HEK293 (cell line): ENCODE measurements around the gene IMMP2L.

Source experiments
- CTCF ChIA-PET: fragments of 350-600 bp; formaldehyde crosslinking; extraction: SDS; loops from one replicate; lab custom pipeline; 2021; ENCODE audit warnings: antibody characterized with exemption; lab: Yijun Ruan, JAX
- POLR2A ChIA-PET: fragments of 300-600 bp; formaldehyde crosslinking; extraction: SDS; loops from one replicate; lab custom pipeline; 2020; ENCODE audit warnings: antibody characterized with exemption, inconsistent platforms; lab: Yijun Ruan, JAX
- H3K27ac ChIP-seq: fragments of 200-500 bp; sonication (Bioruptor generic); 2 replicates; pipeline ENCODE4 v1.5.1; 2014; ENCODE audit warnings: low read depth, low read length, control low read depth, inconsistent platforms; ENCODE audit errors: extremely low read depth
- H3K36me3 ChIP-seq, 2 experiments: fragments of 200-500 bp in 1 of 2; sonication (Bioruptor generic) in 1 of 2; 1 replicate in 1 of 2; 2 replicates in 1 of 2; pipeline ENCODE4 v1.5.1; 2014 to 2017; ENCODE audit warnings: inconsistent platforms in 2 of 2, low read length in 2 of 2; ENCODE audit not compliant: control insufficient read depth in 2 of 2, insufficient read depth in 1 of 2
- H3K4me1 ChIP-seq: fragments of 200-500 bp; sonication (Bioruptor generic); 2 replicates; pipeline ENCODE4 v1.5.1; 2014; ENCODE audit warnings: mild to moderate bottlenecking, low read length, inconsistent platforms; ENCODE audit not compliant: control insufficient read depth, insufficient read depth
- H3K4me3 ChIP-seq: 2 replicates; pipeline ENCODE4 v1.5.1; 2011; ENCODE audit warnings: low read depth, mild to moderate bottlenecking, control low read depth, low read length, moderate library complexity
- H3K9me3 ChIP-seq: fragments of 200-500 bp; sonication (Bioruptor generic); 2 replicates; pipeline ENCODE4 v1.5.1; 2014; ENCODE audit warnings: low read depth, low read length, inconsistent platforms; ENCODE audit not compliant: control insufficient read depth, insufficient read depth
- OVOL3 ChIP-seq: fragments of 450-650 bp; formaldehyde crosslinking; IDR thresholded peaks from 2 replicates; pipeline ENCODE4 v1.5.1; 2016; ENCODE audit warnings: missing biosample characterization, missing genetic modification characterization
- ZFHX2 ChIP-seq: fragments of 450-650 bp; formaldehyde crosslinking; conservative IDR thresholded peaks from 2 replicates; pipeline ENCODE4 v1.5.1; 2016; ENCODE audit warnings: missing biosample characterization, missing genetic modification characterization
- ZNF132 ChIP-seq: fragments of 450-650 bp; formaldehyde crosslinking; IDR thresholded peaks from 2 replicates; pipeline ENCODE4 v1.5.1; 2017; ENCODE audit warnings: missing biosample characterization, missing genetic modification characterization, borderline replicate concordance
- ZNF202 ChIP-seq: fragments of 450-650 bp; formaldehyde crosslinking; IDR thresholded peaks from 2 replicates; pipeline ENCODE4 v1.5.1; 2016; ENCODE audit warnings: missing biosample characterization, missing genetic modification characterization, borderline replicate concordance
- ZNF292 ChIP-seq: fragments of 450-650 bp; formaldehyde crosslinking; IDR thresholded peaks from 2 replicates; pipeline ENCODE4 v1.5.1; 2016; ENCODE audit warnings: low read depth, missing biosample characterization, missing genetic modification characterization, borderline replicate concordance
- ZNF302 ChIP-seq: fragments of 450-650 bp; formaldehyde crosslinking; IDR thresholded peaks from 2 replicates; pipeline ENCODE4 v1.5.1; 2016; ENCODE audit warnings: missing biosample characterization, missing genetic modification characterization, low read depth
- ZNF354C ChIP-seq: fragments of 450-650 bp; formaldehyde crosslinking; IDR thresholded peaks from 2 replicates; pipeline ENCODE4 v1.5.1; 2016; ENCODE audit warnings: missing biosample characterization, missing genetic modification characterization, low read depth, borderline replicate concordance
- ZNF404 ChIP-seq: fragments of 450-650 bp; formaldehyde crosslinking; IDR thresholded peaks from 2 replicates; pipeline ENCODE4 v1.5.1; 2017; ENCODE audit warnings: missing biosample characterization, missing genetic modification characterization
- ZNF530 ChIP-seq: fragments of 450-650 bp; formaldehyde crosslinking; IDR thresholded peaks from 2 replicates; pipeline ENCODE4 v1.5.1; 2016; ENCODE audit warnings: low read depth, missing biosample characterization, missing genetic modification characterization
- ZNF664 ChIP-seq: fragments of 450-650 bp; formaldehyde crosslinking; IDR thresholded peaks from 2 replicates; pipeline ENCODE4 v1.5.1; 2016; ENCODE audit warnings: missing biosample characterization, missing genetic modification characterization
- ZNF677 ChIP-seq: fragments of 450-650 bp; IDR thresholded peaks from 2 replicates; pipeline ENCODE4 v1.5.0; 2018; ENCODE audit warnings: missing biosample characterization, mild to moderate bottlenecking, missing genetic modification characterization, moderate library complexity
- ZNF777 ChIP-seq: fragments of 450-650 bp; formaldehyde crosslinking; IDR thresholded peaks from 2 replicates; pipeline ENCODE4 v1.5.1; 2017; ENCODE audit warnings: missing biosample characterization, missing genetic modification characterization, borderline replicate concordance
- TF ChIP-seq, protein P1 (sequence below): fragments of 450-650 bp; formaldehyde crosslinking; IDR thresholded peaks from 2 replicates; pipeline ENCODE4 v1.5.1; 2016; ENCODE audit warnings: missing biosample characterization, missing genetic modification characterization
- TF ChIP-seq, protein P2 (sequence below): fragments of 450-650 bp; formaldehyde crosslinking; optimal IDR thresholded peaks from 2 replicates; pipeline ENCODE3; 2016; ENCODE audit warnings: missing biosample characterization, mild to moderate bottlenecking, missing genetic modification characterization
- TF ChIP-seq, protein P3 (sequence below): fragments of 450-650 bp; formaldehyde crosslinking; IDR thresholded peaks from 2 replicates; pipeline ENCODE4 v1.5.1; 2016; ENCODE audit warnings: missing biosample characterization, missing genetic modification characterization
- TF ChIP-seq, protein P4 (sequence below): fragments of 450-650 bp; formaldehyde crosslinking; IDR thresholded peaks from 2 replicates; pipeline ENCODE4 v1.5.1; 2016; ENCODE audit warnings: missing biosample characterization, missing genetic modification characterization, borderline replicate concordance
- TF ChIP-seq, protein P5 (sequence below): fragments of 450-650 bp; formaldehyde crosslinking; IDR thresholded peaks from 2 replicates; pipeline ENCODE4 v1.5.1; 2016; ENCODE audit warnings: missing biosample characterization, missing genetic modification characterization

The IMMP2L gene

DNA sequence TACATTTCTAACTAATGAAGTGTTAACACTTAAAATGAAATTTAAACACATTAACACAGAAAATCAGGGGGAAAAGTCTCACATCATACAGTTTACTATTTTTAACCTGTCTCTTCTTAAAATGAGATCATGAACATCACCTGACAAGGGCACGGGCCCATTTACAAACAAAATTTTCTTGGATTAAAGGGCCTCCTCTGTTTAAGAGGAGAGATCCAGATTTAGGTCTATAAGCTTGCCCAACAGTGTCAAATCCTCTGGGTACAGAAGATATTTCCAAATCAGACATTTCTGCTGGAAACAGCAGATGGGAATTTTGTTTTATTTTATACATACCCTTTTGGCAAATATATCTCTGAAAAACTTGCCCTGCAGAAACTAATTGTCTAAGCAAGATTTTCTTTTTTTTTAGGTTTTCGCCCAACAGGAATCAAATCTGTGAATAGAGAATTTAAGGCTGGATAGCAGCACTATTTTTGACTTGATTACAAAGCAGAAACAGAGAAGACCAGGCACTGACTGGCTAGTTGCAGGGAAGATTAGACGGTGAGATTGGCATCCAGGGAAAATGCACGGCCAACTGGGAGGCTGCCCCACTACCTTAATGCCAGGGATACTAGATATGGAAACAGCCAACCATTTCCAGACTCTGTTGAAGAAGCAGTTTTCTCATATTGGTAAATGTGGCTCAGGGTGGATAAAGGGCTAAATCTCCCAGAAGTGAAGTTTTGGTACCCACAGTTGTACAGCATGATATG lies 298.0 kb downstream of the IMMP2L start (continued):
- TF ChIP-seq, protein P1, sequence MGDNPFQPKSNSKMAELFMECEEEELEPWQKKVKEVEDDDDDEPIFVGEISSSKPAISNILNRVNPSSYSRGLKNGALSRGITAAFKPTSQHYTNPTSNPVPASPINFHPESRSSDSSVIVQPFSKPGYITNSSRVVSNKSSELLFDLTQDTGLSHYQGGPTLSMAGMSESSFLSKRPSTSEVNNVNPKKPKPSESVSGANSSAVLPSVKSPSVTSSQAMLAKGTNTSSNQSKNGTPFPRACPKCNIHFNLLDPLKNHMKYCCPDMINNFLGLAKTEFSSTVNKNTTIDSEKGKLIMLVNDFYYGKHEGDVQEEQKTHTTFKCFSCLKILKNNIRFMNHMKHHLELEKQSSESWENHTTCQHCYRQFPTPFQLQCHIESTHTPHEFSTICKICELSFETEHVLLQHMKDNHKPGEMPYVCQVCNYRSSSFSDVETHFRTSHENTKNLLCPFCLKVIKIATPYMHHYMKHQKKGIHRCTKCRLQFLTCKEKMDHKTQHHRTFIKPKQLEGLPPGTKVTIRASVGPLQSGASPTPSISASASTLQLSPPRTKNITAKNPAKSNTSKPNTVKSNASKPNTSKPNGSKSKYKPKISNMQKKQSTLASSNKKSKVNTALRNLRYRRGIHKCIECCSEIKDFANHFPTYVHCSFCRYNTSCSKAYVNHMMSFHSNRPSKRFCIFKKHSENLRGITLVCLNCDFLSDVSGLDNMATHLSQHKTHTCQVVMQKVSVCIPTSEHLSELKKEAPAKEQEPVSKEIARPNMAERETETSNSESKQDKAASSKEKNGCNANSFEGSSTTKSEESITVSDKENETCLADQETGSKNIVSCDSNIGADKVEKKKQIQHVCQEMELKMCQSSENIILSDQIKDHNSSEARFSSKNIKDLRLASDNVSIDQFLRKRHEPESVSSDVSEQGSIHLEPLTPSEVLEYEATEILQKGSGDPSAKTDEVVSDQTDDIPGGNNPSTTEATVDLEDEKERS (tag by site-specific recombination) = no peak
- no peak for TF ChIP-seq ZNF202 (tag by site-specific recombination)
- no peak for TF ChIP-seq ZNF677 (tag by site-specific recombination)
- TF ChIP-seq, protein P2, sequence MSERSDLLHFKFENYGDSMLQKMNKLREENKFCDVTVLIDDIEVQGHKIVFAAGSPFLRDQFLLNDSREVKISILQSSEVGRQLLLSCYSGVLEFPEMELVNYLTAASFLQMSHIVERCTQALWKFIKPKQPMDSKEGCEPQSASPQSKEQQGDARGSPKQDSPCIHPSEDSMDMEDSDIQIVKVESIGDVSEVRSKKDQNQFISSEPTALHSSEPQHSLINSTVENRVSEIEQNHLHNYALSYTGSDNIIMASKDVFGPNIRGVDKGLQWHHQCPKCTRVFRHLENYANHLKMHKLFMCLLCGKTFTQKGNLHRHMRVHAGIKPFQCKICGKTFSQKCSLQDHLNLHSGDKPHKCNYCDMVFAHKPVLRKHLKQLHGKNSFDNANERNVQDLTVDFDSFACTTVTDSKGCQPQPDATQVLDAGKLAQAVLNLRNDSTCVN (tag by site-specific recombination) = no peak
- no peak for TF ChIP-seq ZFHX2 (tag by site-specific recombination)
- TF ChIP-seq, protein P3, sequence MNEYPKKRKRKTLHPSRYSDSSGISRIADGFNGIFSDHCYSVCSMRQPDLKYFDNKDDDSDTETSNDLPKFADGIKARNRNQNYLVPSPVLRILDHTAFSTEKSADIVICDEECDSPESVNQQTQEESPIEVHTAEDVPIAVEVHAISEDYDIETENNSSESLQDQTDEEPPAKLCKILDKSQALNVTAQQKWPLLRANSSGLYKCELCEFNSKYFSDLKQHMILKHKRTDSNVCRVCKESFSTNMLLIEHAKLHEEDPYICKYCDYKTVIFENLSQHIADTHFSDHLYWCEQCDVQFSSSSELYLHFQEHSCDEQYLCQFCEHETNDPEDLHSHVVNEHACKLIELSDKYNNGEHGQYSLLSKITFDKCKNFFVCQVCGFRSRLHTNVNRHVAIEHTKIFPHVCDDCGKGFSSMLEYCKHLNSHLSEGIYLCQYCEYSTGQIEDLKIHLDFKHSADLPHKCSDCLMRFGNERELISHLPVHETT = no peak
- no peak for TF ChIP-seq ZNF664 (tag by site-specific recombination)
- TF ChIP-seq ZNF292 (tag by site-specific recombination) = no peak
- TF ChIP-seq, protein P4, sequence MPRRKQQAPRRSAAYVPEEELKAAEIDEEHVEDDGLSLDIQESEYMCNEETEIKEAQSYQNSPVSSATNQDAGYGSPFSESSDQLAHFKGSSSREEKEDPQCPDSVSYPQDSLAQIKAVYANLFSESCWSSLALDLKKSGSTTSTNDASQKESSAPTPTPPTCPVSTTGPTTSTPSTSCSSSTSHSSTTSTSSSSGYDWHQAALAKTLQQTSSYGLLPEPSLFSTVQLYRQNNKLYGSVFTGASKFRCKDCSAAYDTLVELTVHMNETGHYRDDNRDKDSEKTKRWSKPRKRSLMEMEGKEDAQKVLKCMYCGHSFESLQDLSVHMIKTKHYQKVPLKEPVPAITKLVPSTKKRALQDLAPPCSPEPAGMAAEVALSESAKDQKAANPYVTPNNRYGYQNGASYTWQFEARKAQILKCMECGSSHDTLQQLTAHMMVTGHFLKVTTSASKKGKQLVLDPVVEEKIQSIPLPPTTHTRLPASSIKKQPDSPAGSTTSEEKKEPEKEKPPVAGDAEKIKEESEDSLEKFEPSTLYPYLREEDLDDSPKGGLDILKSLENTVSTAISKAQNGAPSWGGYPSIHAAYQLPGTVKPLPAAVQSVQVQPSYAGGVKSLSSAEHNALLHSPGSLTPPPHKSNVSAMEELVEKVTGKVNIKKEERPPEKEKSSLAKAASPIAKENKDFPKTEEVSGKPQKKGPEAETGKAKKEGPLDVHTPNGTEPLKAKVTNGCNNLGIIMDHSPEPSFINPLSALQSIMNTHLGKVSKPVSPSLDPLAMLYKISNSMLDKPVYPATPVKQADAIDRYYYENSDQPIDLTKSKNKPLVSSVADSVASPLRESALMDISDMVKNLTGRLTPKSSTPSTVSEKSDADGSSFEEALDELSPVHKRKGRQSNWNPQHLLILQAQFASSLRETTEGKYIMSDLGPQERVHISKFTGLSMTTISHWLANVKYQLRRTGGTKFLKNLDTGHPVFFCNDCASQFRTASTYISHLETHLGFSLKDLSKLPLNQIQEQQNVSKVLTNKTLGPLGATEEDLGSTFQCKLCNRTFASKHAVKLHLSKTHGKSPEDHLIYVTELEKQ (tag by site-specific recombination) = no peak
- no peak for TF ChIP-seq ZNF132 (tag by site-specific recombination)

DNA sequence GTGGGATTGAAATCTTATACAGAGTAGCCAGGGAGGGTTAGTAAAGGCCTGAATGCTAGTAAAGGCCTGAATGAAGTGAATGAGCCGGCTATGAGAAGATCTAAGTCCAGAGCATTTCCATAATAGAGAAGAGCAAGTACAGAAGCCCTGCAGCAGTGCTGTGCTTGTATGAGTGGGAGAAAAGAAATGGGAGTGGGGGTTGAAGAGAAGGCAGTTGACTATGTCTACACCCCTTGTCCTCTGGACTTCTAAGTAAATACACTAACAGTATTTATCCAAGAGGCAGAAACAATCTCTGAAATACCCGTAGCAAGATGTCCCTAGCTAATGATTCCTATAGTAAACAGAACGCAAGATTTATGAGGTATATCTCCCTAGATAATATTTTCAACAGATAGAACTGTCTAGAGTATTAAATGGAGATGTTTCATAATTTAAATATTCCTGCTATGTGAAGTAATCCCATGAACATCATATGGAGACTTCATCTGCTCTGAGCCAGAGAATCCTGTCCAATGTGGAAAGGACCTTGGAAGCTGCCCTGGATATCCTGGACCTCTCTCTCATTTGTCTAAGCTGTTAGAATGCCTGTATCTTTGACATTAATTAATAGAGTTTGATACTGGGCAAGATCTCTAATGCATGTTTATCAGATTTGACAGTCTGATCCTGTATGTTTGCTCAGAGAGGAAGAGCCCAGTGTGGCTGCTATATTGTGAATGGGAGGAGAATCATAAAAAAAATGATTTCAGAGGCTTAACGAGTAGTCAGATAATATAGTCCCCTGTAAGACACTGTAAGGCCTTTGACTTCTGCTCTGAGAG lies 299.8 kb downstream of the IMMP2L start:
- Histone ChIP-seq H3K4me3 (no peak overlapping the region), H3K36me3 (no peaks in the 10 kb centered on the region), H3K4me1 (no peaks in the 10 kb centered on the region), H3K9me3 (no peaks in the 10 kb centered on the region), H3K27ac (no peak overlapping the region)
- CTCF ChIA-PET = no interaction called here
- POLR2A ChIA-PET = no interaction called here
- TF ChIP-seq ZNF530 (tag by site-specific recombination) (no peak), ZNF302 (tag by site-specific recombination) (no peak), ZNF404 (tag by site-specific recombination) (no peak), ZNF777 (no peak), OVOL3 (no peak), ZNF354C (tag by site-specific recombination) (no peak)
- TF ChIP-seq, protein P1 (tag by site-specific recombination) = no peak
- TF ChIP-seq, protein P5, sequence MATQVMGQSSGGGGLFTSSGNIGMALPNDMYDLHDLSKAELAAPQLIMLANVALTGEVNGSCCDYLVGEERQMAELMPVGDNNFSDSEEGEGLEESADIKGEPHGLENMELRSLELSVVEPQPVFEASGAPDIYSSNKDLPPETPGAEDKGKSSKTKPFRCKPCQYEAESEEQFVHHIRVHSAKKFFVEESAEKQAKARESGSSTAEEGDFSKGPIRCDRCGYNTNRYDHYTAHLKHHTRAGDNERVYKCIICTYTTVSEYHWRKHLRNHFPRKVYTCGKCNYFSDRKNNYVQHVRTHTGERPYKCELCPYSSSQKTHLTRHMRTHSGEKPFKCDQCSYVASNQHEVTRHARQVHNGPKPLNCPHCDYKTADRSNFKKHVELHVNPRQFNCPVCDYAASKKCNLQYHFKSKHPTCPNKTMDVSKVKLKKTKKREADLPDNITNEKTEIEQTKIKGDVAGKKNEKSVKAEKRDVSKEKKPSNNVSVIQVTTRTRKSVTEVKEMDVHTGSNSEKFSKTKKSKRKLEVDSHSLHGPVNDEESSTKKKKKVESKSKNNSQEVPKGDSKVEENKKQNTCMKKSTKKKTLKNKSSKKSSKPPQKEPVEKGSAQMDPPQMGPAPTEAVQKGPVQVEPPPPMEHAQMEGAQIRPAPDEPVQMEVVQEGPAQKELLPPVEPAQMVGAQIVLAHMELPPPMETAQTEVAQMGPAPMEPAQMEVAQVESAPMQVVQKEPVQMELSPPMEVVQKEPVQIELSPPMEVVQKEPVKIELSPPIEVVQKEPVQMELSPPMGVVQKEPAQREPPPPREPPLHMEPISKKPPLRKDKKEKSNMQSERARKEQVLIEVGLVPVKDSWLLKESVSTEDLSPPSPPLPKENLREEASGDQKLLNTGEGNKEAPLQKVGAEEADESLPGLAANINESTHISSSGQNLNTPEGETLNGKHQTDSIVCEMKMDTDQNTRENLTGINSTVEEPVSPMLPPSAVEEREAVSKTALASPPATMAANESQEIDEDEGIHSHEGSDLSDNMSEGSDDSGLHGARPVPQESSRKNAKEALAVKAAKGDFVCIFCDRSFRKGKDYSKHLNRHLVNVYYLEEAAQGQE (tag by site-specific recombination) = no peak
